GM18507 (cell line): Measurements from ENCODE around the gene PIMREG.

Experiments
- DNase-seq: peaks from one replicate; pipeline ENCODE4 v3.0.0; 2011; ENCODE audit warnings: low read depth; ENCODE audit not compliant: insufficient read length; ENCODE audit errors: extremely low spot score
- FAIRE-seq: peaks from 2 replicates; lab custom pipeline; 2011; peaks lifted over from hg19 to GRCh38; lab: Jason Lieb, UNC

PIMREG gene

GRCh38 chr17:6435968-6436367 lies 8.3 kb upstream of the PIMREG start:
- FAIRE-seq, result peak; percentile 88
- peak; percentile 61 for DNase-seq

GRCh38 chr17:6437466-6437865 lies 6.8 kb upstream of the PIMREG start:
- no peak for DNase-seq
- FAIRE-seq, result no peak

- FAIRE-seq, result no peak
- DNase-seq, result no peak
Observed at GRCh38 chr17:6437956-6438355, 6.3 kb upstream of the PIMREG start.

GRCh38 chr17:6439951-6440350 lies 4.3 kb upstream of the PIMREG start:
- FAIRE-seq (no peak), DNase-seq (no peak)

GRCh38 chr17:6442775-6443174 lies 1.5 kb upstream of the PIMREG start:
- no peak for DNase-seq
- no peak for FAIRE-seq

GRCh38 chr17:6444571-6445335 lies 498 bp downstream of the PIMREG start:
- no peak for FAIRE-seq
- no peak for DNase-seq

- FAIRE-seq, result no peak
- DNase-seq, result no peak
Observed at GRCh38 chr17:6446516-6447100, 2.4 kb downstream of the PIMREG start.

GRCh38 chr17:6448473-6448872 lies 4.2 kb downstream of the PIMREG start:
- FAIRE-seq (no peak), DNase-seq (no peak)

GRCh38 chr17:6449307-6449706 lies 5.1 kb downstream of the PIMREG start:
- DNase-seq (no peak), FAIRE-seq (no peak)

GRCh38 chr17:6450926-6451832 lies 6.9 kb downstream of the PIMREG start:
- DNase-seq, result no peak
- peak; percentile 53 for FAIRE-seq

GRCh38 chr17:6452471-6453266 lies 8.4 kb downstream of the PIMREG start:
- FAIRE-seq, result peak; percentile 46

GRCh38 chr17:6453279-6454024 lies 9.2 kb downstream of the PIMREG start:
- FAIRE-seq, result no peak

More at GRCh38 chr17:6452471-6453266, 8.4 kb downstream of the PIMREG start:
- no peak for DNase-seq

GRCh38 chr17:6454495-6455320 lies 10.5 kb downstream of the PIMREG start:
- no peak for FAIRE-seq
- DNase-seq, result no peak

More at GRCh38 chr17:6453279-6454024, 9.2 kb downstream of the PIMREG start:
- no peak for DNase-seq

GRCh38 chr17:6455321-6455705 lies 11.1 kb downstream of the PIMREG start:
- FAIRE-seq (no peak), DNase-seq (peak; percentile 39)

- FAIRE-seq (no peak), DNase-seq (no peak)
Observed at GRCh38 chr17:6456321-6456720, 12.1 kb downstream of the PIMREG start.

- no peak for FAIRE-seq
Observed at GRCh38 chr17:6456914-6457687, 12.8 kb downstream of the PIMREG start.

More at GRCh38 chr17:6456914-6457687, 12.8 kb downstream of the PIMREG start:
- no peak for DNase-seq
